Mesenchymal stem cell (in vitro differentiated cells and primary cell): ENCODE results near the gene WHRN.

Source experiments
- DNase-seq: peaks from one replicate; pipeline ENCODE4 v3.0.0-alpha.2; 2013
- H2AFZ ChIP-seq: one replicate; pipeline ENCODE4 v1.6.1; 2013; ENCODE audit warnings: low read depth, mild to moderate bottlenecking, control low read depth, inconsistent platforms, low read length, moderate library complexity
- H2AK5ac ChIP-seq: 2 replicates; pipeline ENCODE4 v1.6.1; 2013; ENCODE audit warnings: low read length, moderate library complexity, mild to moderate bottlenecking, inconsistent platforms; ENCODE audit not compliant: severe bottlenecking
- H2BK120ac ChIP-seq: one replicate; pipeline ENCODE4 v1.6.1; 2013; ENCODE audit warnings: low read depth, mild to moderate bottlenecking, inconsistent platforms, low read length, moderate library complexity
- H2BK12ac ChIP-seq, 2 experiments: one replicate each; pipeline ENCODE4 v1.6.1; 2013; ENCODE audit warnings: inconsistent platforms in 2 of 2, low read length in 2 of 2, mild to moderate bottlenecking in 2 of 2, moderate library complexity in 2 of 2, control low read depth in 1 of 2
- H2BK15ac ChIP-seq: one replicate; pipeline ENCODE4 v1.6.1; 2013; ENCODE audit warnings: mild to moderate bottlenecking, low read depth, inconsistent platforms; ENCODE audit not compliant: poor library complexity, severe bottlenecking
- H2BK5ac ChIP-seq: 2 replicates; pipeline ENCODE4 v1.6.1; 2013; ENCODE audit warnings: low read depth, mild to moderate bottlenecking, low read length, control low read depth, inconsistent platforms; ENCODE audit not compliant: poor library complexity, severe bottlenecking
- H3K14ac ChIP-seq, 2 experiments: one replicate each; pipeline ENCODE4 v1.6.1; 2013; ENCODE audit warnings: inconsistent platforms in 2 of 2, low read length in 2 of 2, control low read depth in 1 of 2, mild to moderate bottlenecking in 1 of 2, moderate library complexity in 1 of 2
- H3K18ac ChIP-seq, 2 experiments: one replicate each; pipeline ENCODE4 v1.6.1; 2013; ENCODE audit warnings: inconsistent platforms in 2 of 2, low read length in 2 of 2, control low read depth in 1 of 2, low read depth in 1 of 2, mild to moderate bottlenecking in 1 of 2
- H3K23ac ChIP-seq, 2 experiments: one replicate each; pipeline ENCODE4 v1.6.1; 2013; ENCODE audit warnings: inconsistent platforms in 2 of 2, low read length in 2 of 2, mild to moderate bottlenecking in 2 of 2, moderate library complexity in 2 of 2, control low read depth in 1 of 2
- H3K27ac ChIP-seq: 2 replicates; pipeline ENCODE4 v1.5.1; 2013; ENCODE audit warnings: mild to moderate bottlenecking, moderate library complexity, low read length, control low read depth, inconsistent platforms; ENCODE audit not compliant: poor library complexity, severe bottlenecking
- H3K27me3 ChIP-seq, 2 experiments: 2 replicates each; pipeline versions ENCODE4 v1.6.1 to v1.7.0; 2013; ENCODE audit warnings: low read length in 2 of 2, mild to moderate bottlenecking in 2 of 2, moderate library complexity in 2 of 2, control low read depth in 1 of 2, inconsistent platforms in 1 of 2; ENCODE audit not compliant: control insufficient read depth in 1 of 2, insufficient read depth in 1 of 2
- H3K36me3 ChIP-seq, 2 experiments: 2 replicates each; pipeline versions ENCODE4 v1.6.1 to v1.7.0; 2013; ENCODE audit warnings: low read length in 2 of 2, control low read depth in 1 of 2, inconsistent platforms in 1 of 2, low read depth in 1 of 2, mild to moderate bottlenecking in 1 of 2; ENCODE audit not compliant: insufficient read depth in 2 of 2, control insufficient read depth in 1 of 2
- H3K4ac ChIP-seq, 2 experiments: one replicate each; pipeline ENCODE4 v1.6.1; 2013; ENCODE audit warnings: inconsistent platforms in 2 of 2, low read length in 2 of 2, mild to moderate bottlenecking in 2 of 2, moderate library complexity in 2 of 2, control low read depth in 1 of 2, low read depth in 1 of 2
- H3K4me1 ChIP-seq: 2 replicates; pipeline ENCODE4 v1.6.1; 2013; ENCODE audit warnings: low read depth, low read length, control low read depth; ENCODE audit not compliant: control insufficient read depth, insufficient read depth
- H3K4me2 ChIP-seq: 2 replicates; pipeline ENCODE4 v1.6.1; 2013; ENCODE audit warnings: low read length, mild to moderate bottlenecking, inconsistent platforms; ENCODE audit not compliant: poor library complexity, severe bottlenecking
- H3K4me3 ChIP-seq, 2 experiments: 2 replicates each; pipeline versions ENCODE4 v1.5.1 to v1.7.0; 2013; ENCODE audit warnings: low read length in 2 of 2, mild to moderate bottlenecking in 2 of 2, control low read depth in 1 of 2, low read depth in 1 of 2; ENCODE audit not compliant: insufficient read depth in 1 of 2
- H3K79me1 ChIP-seq: replicated peaks from 2 replicates; pipeline ENCODE4 v1.6.1; 2013; ENCODE audit warnings: mild to moderate bottlenecking, control low read depth, low read length, inconsistent platforms; ENCODE audit not compliant: poor library complexity, severe bottlenecking
- H3K9ac ChIP-seq: 2 replicates; pipeline ENCODE4 v1.7.0; 2013; ENCODE audit warnings: mild to moderate bottlenecking, low read length, moderate library complexity
- H3K9me3 ChIP-seq: 2 replicates; pipeline ENCODE4 v1.7.0; 2013; ENCODE audit warnings: mild to moderate bottlenecking, low read length; ENCODE audit not compliant: control insufficient read depth
- H4K8ac ChIP-seq: one replicate; pipeline ENCODE4 v1.6.1; 2013; ENCODE audit warnings: inconsistent platforms, mild to moderate bottlenecking, low read length, moderate library complexity
- H4K91ac ChIP-seq: one replicate; pipeline ENCODE4 v1.6.1; 2013; ENCODE audit warnings: mild to moderate bottlenecking, low read length, inconsistent platforms
- WGBS: methylation state at CpG from one replicate; pipeline ENCODE4 v1.1.7; 2013; ENCODE audit warnings: mixed read lengths; 5-methylcytosine and 5-hydroxymethylcytosine counted together

The WHRN gene

GRCh38 chr9:114401344-114401743 lies 103.9 kb downstream of the WHRN start:
- Histone ChIP-seq H4K91ac (no peak overlapping the region), H3K4me3 (no peak overlapping the region), H3K9ac (no peak overlapping the region), H2BK15ac (no peak overlapping the region), H3K79me1 (no peaks in the 10 kb centered on the region), H3K4me2 (no peak overlapping the region), H3K36me3 (peaks cover 0 to 23% of the 10 kb centered on the region in 2 experiments), H4K8ac (no peak overlapping the region), H3K4me1 (peaks cover 11% of the 10 kb centered on the region), H3K4ac (no peak overlapping the region), H3K18ac (no peak overlapping the region), H3K23ac (no peak overlapping the region), H2BK5ac (no peak overlapping the region), H2AK5ac (no peak overlapping the region), H3K14ac (no peak overlapping the region), H3K27ac (no peak overlapping the region), H2AFZ (no peak overlapping the region), H3K9me3 (no peaks in the 10 kb centered on the region), H3K27me3 (peaks cover 0 to 6% of the 10 kb centered on the region in 2 experiments), H2BK120ac (no peak overlapping the region), H2BK12ac (no peak overlapping the region)
- 73% methylated on average over 7 of the region's 7 CpGs for WGBS
- DNase-seq, result no peak

- Histone ChIP-seq H3K9me3 (no peaks in the 10 kb centered on the region), H3K27me3 (peaks cover 0 to 6% of the 10 kb centered on the region in 2 experiments), H2BK5ac (no peak overlapping the region), H3K36me3 (peaks cover 0 to 18% of the 10 kb centered on the region in 2 experiments), H3K18ac (no peak overlapping the region), H2BK120ac (no peak overlapping the region), H3K4me2 (no peak overlapping the region), H3K4me1 (peaks cover 11% of the 10 kb centered on the region), H2AFZ (no peak overlapping the region), H3K14ac (no peak overlapping the region), H2AK5ac (no peak overlapping the region), H2BK12ac (no peak overlapping the region), H3K23ac (no peak overlapping the region), H3K9ac (no peak overlapping the region), H3K79me1 (no peaks in the 10 kb centered on the region), H2BK15ac (no peak overlapping the region), H3K4me3 (no peak overlapping the region), H4K8ac (no peak overlapping the region), H3K4ac (no peak overlapping the region), H3K27ac (no peak overlapping the region), H4K91ac (no peak overlapping the region)
- 29% methylated on average over 1 of the region's 2 CpGs for WGBS
- no peak for DNase-seq
Measured at GRCh38 chr9:114400772-114401171, 104.5 kb downstream of the WHRN start.

- no peak overlapping the region for H3K18ac ChIP-seq
- no peak overlapping the region for H3K27ac ChIP-seq
- 60% methylated on average over 1 of the region's 1 CpG for WGBS
- H3K4me1 ChIP-seq, result peaks cover 11% of the 10 kb centered on the region
- H4K8ac ChIP-seq, result no peak overlapping the region
- no peak overlapping the region for H2BK5ac ChIP-seq
- no peak overlapping the region for H2BK15ac ChIP-seq
- no peak overlapping the region for H3K4ac ChIP-seq
- H3K27me3 ChIP-seq, result peaks cover 0 to 6% of the 10 kb centered on the region in 2 experiments
- no peak overlapping the region for H3K23ac ChIP-seq
- H2BK120ac ChIP-seq, result no peak overlapping the region
- no peak overlapping the region for H2AFZ ChIP-seq
- H4K91ac ChIP-seq, result no peak overlapping the region
- DNase-seq, result no peak
- no peak overlapping the region for H3K4me3 ChIP-seq
- no peak overlapping the region for H3K9ac ChIP-seq
- peaks cover 0 to 18% of the 10 kb centered on the region in 2 experiments for H3K36me3 ChIP-seq
- H3K79me1 ChIP-seq, result no peaks in the 10 kb centered on the region
- no peak overlapping the region for H2AK5ac ChIP-seq
- H3K14ac ChIP-seq, result no peak overlapping the region
- H3K9me3 ChIP-seq, result no peaks in the 10 kb centered on the region
- no peak overlapping the region for H2BK12ac ChIP-seq
- no peak overlapping the region for H3K4me2 ChIP-seq
Measured at GRCh38 chr9:114400219-114400618, 105.1 kb downstream of the WHRN start.

- Histone ChIP-seq H2BK120ac (no peak overlapping the region), H4K91ac (no peak overlapping the region), H2BK12ac (peak overlapping the region in 1 of 2 experiments; percentile 18), H3K4me2 (no peak overlapping the region), H3K9ac (no peak overlapping the region), H2AK5ac (no peak overlapping the region), H3K18ac (no peak overlapping the region), H2AFZ (no peak overlapping the region), H3K36me3 (peaks cover 0 to 18% of the 10 kb centered on the region in 2 experiments), H3K4me3 (no peak overlapping the region), H3K14ac (no peak overlapping the region), H3K4ac (no peak overlapping the region), H3K27ac (no peak overlapping the region), H4K8ac (no peak overlapping the region), H3K23ac (no peak overlapping the region), H3K4me1 (peaks cover 10% of the 10 kb centered on the region), H2BK15ac (no peak overlapping the region), H2BK5ac (no peak overlapping the region), H3K9me3 (no peaks in the 10 kb centered on the region), H3K79me1 (no peaks in the 10 kb centered on the region), H3K27me3 (peaks cover 0 to 6% of the 10 kb centered on the region in 2 experiments)
- 88% methylated on average over 4 of the region's 4 CpGs for WGBS
- DNase-seq, result no peak
Measured at GRCh38 chr9:114399381-114399780, 105.9 kb downstream of the WHRN start.
